ENCODE data around the gene CHTF8.

- TF ChIP-seq GATA2 (IDR thresholded peaks at IDR 0.05; ENCODE audit: low read depth, low read length) (no peak), GATA3 (IDR thresholded peaks at IDR 0.05; ENCODE audit: low read depth, low read length) (no peak)
Measured at GRCh38 chr16:69127966-69128510, 4.3 kb downstream of the CHTF8 start.

All from SH-SY5Y (cell line).